DND-41 (cell line): ENCODE data around the gene OPCML.

Source experiments
- CTCF ChIP-seq: IDR thresholded peaks from 2 replicates; pipeline ENCODE4 v1.5.1; 2012; ENCODE audit warnings: borderline replicate concordance, low read length, moderate library complexity, mild to moderate bottlenecking; ENCODE audit not compliant: poor library complexity, severe bottlenecking; ENCODE audit errors: extremely low read depth
- EZH2 ChIP-seq: IDR thresholded peaks from 3 replicates; pipeline ENCODE4 v1.6.1; 2012; ENCODE audit warnings: borderline replicate concordance, low read depth, mild to moderate bottlenecking, moderate library complexity, low read length, inconsistent platforms; ENCODE audit not compliant: severe bottlenecking

DNA sequence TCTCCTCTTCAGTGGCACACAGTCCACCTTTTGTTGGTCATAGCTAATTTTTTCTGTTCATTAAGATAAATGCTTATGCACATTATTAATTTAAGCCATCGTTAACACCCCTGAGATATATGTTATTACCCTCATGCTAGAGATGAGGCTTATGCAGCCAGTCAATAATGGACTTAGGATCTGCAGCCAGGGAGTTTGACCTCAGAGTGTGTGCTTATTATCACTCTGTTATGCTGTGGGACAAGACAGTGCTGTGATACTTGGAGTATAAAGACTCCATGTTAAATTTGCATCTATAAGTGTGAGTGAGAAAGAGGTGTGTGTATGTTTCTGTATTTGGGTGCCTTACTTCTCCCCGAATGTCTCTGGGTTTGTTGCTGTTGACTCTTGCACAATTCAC lies 969.3 kb downstream of the OPCML start:
- TF ChIP-seq CTCF (no peak), EZH2 (no peak)
